GM23338 (cell line): ENCODE results near the gene CCNF. TPM values are rescaled to one million over a fixed set of nuclear protein-coding genes. Genes with fewer than 3 reads are reported as not detected.

ENCODE experiments used
- ATAC-seq: fragments of 200-7000 bp; cut with Tn5 transposase; 3 replicates; pipeline ENCODE4 v1.9.1; 2020
- DNase-seq: peaks from one replicate; pipeline ENCODE4 v3.0.0-alpha.2; 2015; ENCODE audit warnings: low spot score
- H2AFZ ChIP-seq: fragments of 200-600 bp; sonication (generic); 2 replicates; pipeline ENCODE4 v1.8.0; 2016; ENCODE audit warnings: antibody characterized with exemption, mild to moderate bottlenecking, moderate library complexity
- H3F3A ChIP-seq: fragments of 200-600 bp; sonication (generic); replicated peaks from 2 replicates; pipeline ENCODE4 v1.8.0; 2017; ENCODE audit warnings: antibody characterized with exemption, mixed run types, low read depth
- H3K27ac ChIP-seq: fragments of 200-600 bp; sonication (generic); 2 replicates; pipeline ENCODE4 v1.6.1; 2016; ENCODE audit warnings: low read depth
- H3K27me3 ChIP-seq: fragments of 200-600 bp; sonication (generic); 2 replicates; pipeline ENCODE4 v1.8.0; 2016; ENCODE audit warnings: mild to moderate bottlenecking, mixed run types, moderate library complexity; ENCODE audit not compliant: insufficient read depth
- H3K36me3 ChIP-seq: fragments of 200-600 bp; sonication (generic); 2 replicates; pipeline ENCODE4 v1.8.0; 2016; ENCODE audit warnings: mild to moderate bottlenecking; ENCODE audit not compliant: insufficient read depth
- H3K4me1 ChIP-seq: fragments of 200-600 bp; sonication (generic); 2 replicates; pipeline ENCODE4 v1.8.0; 2016; ENCODE audit warnings: mild to moderate bottlenecking, moderate library complexity; ENCODE audit not compliant: insufficient read depth
- H3K4me2 ChIP-seq: fragments of 200-600 bp; sonication (generic); 2 replicates; pipeline ENCODE4 v1.7.1; 2017; ENCODE audit warnings: mixed run types
- H3K4me3 ChIP-seq: fragments of 200-600 bp; sonication (generic); 2 replicates; pipeline ENCODE4 v1.6.1; 2016; ENCODE audit warnings: mixed run types
- H3K79me2 ChIP-seq: fragments of 200-600 bp; sonication (generic); replicated peaks from 2 replicates; pipeline ENCODE4 v1.8.0; 2017; ENCODE audit warnings: mild to moderate bottlenecking; ENCODE audit not compliant: insufficient read depth
- H3K9me2 ChIP-seq: fragments of 200-600 bp; sonication (generic); 2 replicates; pipeline ENCODE4 v1.8.0; 2017; ENCODE audit not compliant: insufficient read depth
- H4K20me1 ChIP-seq: fragments of 200-600 bp; sonication (generic); replicated peaks from 2 replicates; pipeline ENCODE4 v1.8.0; 2017; ENCODE audit warnings: mild to moderate bottlenecking; ENCODE audit not compliant: insufficient read depth
- H3K27ac Mint-ChIP-seq: 2 replicates; pipeline ENCODE4 v1.8.0; 2020; ENCODE audit warnings: inconsistent platforms, mild to moderate bottlenecking, moderate library complexity, mixed read lengths
- H3K27me3 Mint-ChIP-seq: 3 replicates; pipeline ENCODE4 v1.8.0; 2022; ENCODE audit warnings: low read depth, mild to moderate bottlenecking, moderate library complexity, mixed read lengths, inconsistent platforms; ENCODE audit not compliant: insufficient read depth, poor library complexity
- H3K36me3 Mint-ChIP-seq: 3 replicates; pipeline ENCODE4 v1.8.0; 2021; ENCODE audit warnings: low read depth, mild to moderate bottlenecking, inconsistent platforms, moderate library complexity, mixed read lengths
- H3K4me1 Mint-ChIP-seq: 3 replicates; pipeline ENCODE4 v1.8.0; 2020; ENCODE audit warnings: mild to moderate bottlenecking, inconsistent platforms, mixed read lengths
- H3K4me3 Mint-ChIP-seq: 3 replicates; pipeline ENCODE4 v1.8.0; 2021; ENCODE audit warnings: moderate library complexity, mild to moderate bottlenecking, inconsistent platforms, mixed read lengths
- H3K9me3 Mint-ChIP-seq: 3 replicates; pipeline ENCODE4 v1.8.0; 2020; ENCODE audit warnings: moderate library complexity, mild to moderate bottlenecking, inconsistent platforms, mixed read lengths
- CREB1 ChIP-seq: fragments of 250-450 bp; sonication (Bioruptor Pico); IDR thresholded peaks from 2 replicates; pipeline ENCODE4 v1.5.0; 2020; ENCODE audit warnings: low read depth, mild to moderate bottlenecking, moderate library complexity
- EZH2 ChIP-seq: fragments of 200-600 bp; sonication (generic); IDR thresholded peaks from one replicate; pipeline ENCODE4 v1.8.0; 2017; ENCODE audit warnings: antibody characterized with exemption, mild to moderate bottlenecking, low read depth; ENCODE audit not compliant: unreplicated experiment
- EZH2phosphoT487 ChIP-seq: fragments of 200-600 bp; sonication (generic); IDR thresholded peaks from one replicate; pipeline ENCODE4 v1.8.1; 2018; ENCODE audit warnings: antibody characterized with exemption; ENCODE audit not compliant: unreplicated experiment
- JUNB ChIP-seq: IDR thresholded peaks from one replicate; pipeline ENCODE4 v1.6.1; 2016; ENCODE audit warnings: antibody characterized with exemption; ENCODE audit not compliant: unreplicated experiment
- NANOG ChIP-seq: IDR thresholded peaks from 2 replicates; pipeline ENCODE4 v1.6.1; 2016; ENCODE audit warnings: antibody characterized with exemption, borderline replicate concordance
- POLR2AphosphoS5 ChIP-seq: IDR thresholded peaks from 2 replicates; pipeline ENCODE4 v1.6.1; 2016; ENCODE audit warnings: antibody characterized with exemption, low read depth
- ZNF331 ChIP-seq: fragments of 250-450 bp; sonication (Bioruptor Pico); IDR thresholded peaks from 2 replicates; pipeline ENCODE4 v1.5.0; 2020; ENCODE audit warnings: low read depth, mild to moderate bottlenecking, moderate library complexity
- long read RNA-seq: library from polyadenylated mRNA; unstranded; transcript quantifications from one replicate; pipeline ENCODE4 v2.0.0, GENCODE V29; 2020; ENCODE audit not compliant: unreplicated experiment
- polyA plus RNA-seq: library from polyadenylated mRNA; unstranded; fragments of >200 nt; fragmentation: Nextera tagmentation; extraction: Ambion mirVana; gene quantifications from 2 replicates; pipeline ENCODE4 v1.2.1, GENCODE V29; 2016
- total RNA-seq: library from RNA; depleted of rRNA; stranded (reverse); fragments of >200 nt; shearing (Covaris generic); gene quantifications from 2 replicates; pipeline ENCODE4 v1.2.3, GENCODE V29; 2014; rRNA removed
- TF ChIP-seq, protein P1 (sequence below): IDR thresholded peaks from 2 replicates; pipeline ENCODE4 v1.6.1; 2016; ENCODE audit warnings: antibody characterized with exemption

Gene CCNF, protein sequence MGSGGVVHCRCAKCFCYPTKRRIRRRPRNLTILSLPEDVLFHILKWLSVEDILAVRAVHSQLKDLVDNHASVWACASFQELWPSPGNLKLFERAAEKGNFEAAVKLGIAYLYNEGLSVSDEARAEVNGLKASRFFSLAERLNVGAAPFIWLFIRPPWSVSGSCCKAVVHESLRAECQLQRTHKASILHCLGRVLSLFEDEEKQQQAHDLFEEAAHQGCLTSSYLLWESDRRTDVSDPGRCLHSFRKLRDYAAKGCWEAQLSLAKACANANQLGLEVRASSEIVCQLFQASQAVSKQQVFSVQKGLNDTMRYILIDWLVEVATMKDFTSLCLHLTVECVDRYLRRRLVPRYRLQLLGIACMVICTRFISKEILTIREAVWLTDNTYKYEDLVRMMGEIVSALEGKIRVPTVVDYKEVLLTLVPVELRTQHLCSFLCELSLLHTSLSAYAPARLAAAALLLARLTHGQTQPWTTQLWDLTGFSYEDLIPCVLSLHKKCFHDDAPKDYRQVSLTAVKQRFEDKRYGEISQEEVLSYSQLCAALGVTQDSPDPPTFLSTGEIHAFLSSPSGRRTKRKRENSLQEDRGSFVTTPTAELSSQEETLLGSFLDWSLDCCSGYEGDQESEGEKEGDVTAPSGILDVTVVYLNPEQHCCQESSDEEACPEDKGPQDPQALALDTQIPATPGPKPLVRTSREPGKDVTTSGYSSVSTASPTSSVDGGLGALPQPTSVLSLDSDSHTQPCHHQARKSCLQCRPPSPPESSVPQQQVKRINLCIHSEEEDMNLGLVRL
- total RNA-seq (53.0 and 54.2 TPM in 2 replicates), polyA plus RNA-seq (21.2 and 24.5 TPM in 2 replicates)
- long read RNA-seq, full-length matches to known transcripts, result 7 of 30 reads
- long read RNA-seq, partial matches to known transcripts, result 1 of 30 reads
- long read RNA-seq, other reads (novel, unspliced or antisense), result 22 of 30 reads

DNA sequence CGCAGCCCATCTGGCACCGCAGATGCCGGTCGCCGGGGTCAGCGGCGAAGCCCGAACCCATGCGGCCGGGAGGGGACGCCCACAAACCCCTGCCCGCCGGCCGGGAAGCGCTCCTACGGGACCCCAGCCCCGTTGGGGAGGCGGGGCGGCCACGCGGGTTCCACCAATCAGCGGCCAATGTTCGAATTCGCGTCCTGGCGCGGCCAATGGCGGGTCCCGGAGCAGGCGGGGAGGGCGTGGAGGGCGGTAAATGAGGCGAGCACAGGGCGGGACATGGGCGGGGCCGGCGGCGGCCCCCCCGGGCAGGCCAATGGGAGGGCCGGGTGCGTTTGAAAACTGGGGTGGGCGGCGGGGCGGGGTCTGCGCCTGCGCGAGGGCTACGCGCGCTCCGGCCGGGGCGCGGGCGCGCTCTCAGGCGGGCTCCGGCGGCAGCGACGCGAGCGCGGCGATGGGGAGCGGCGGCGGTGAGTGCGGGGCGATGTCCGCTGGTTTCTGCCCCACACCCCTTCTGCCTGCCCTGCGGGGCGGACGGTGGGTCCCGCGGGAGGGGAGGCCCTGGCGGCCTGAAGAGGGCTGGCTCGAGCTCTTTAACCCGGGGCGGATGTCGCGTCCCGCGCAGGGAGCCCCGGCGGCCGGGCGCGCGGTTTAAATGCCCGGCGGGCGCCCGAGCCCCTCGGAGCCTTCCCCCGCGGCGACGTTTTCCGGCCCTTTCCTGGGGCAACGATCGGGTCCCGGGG lies at the start of gene CCNF:
Gene CCNF (plus strand): TSS at position 414 of the 737 bp plus-strand sequence. CDS start 35 bp downstream, at position 449.
- H3K4me1 Mint-ChIP-seq, result peaks cover 21% of the 10 kb centered on the region
- peaks cover 21% of the 10 kb centered on the region for H3K27me3 Mint-ChIP-seq
- peak within 1 kb of the TSS; percentile 92 for H3K4me3 Mint-ChIP-seq
- H3K79me2 ChIP-seq, result peaks cover 27% of the 10 kb centered on the region
- H3K4me1 ChIP-seq, result peaks cover 11% of the 10 kb centered on the region; the same call in 1 of the 2 replicates
- H3K9me2 ChIP-seq, result no peaks in the 10 kb centered on the region
- H3K4me2 ChIP-seq, result peak within 1 kb of the TSS; percentile 99
- no peak within 1 kb of the TSS for H3K27ac ChIP-seq
- peak; percentile 89 for ATAC-seq
- H4K20me1 ChIP-seq, result peaks cover 19% of the 10 kb centered on the region
- H3K36me3 ChIP-seq, result peaks cover 22% of the 10 kb centered on the region
- H3K9me3 Mint-ChIP-seq, result no peaks in the 10 kb centered on the region; the same call in 2 of the 3 replicates
- no peak within 1 kb of the TSS for H3K27ac Mint-ChIP-seq
- H2AFZ ChIP-seq, result peak within 1 kb of the TSS; percentile 89
- TF ChIP-seq CREB1 (CRISPR knock-in tag) (peak; percentile 52), NANOG (no peak), POLR2AphosphoS5 (peak; percentile 81), EZH2 (no peak)
- peaks cover 40% of the 10 kb centered on the region for H3K36me3 Mint-ChIP-seq
- DNase-seq, result peak; percentile 98
- peak within 1 kb of the TSS; percentile 98 for H3K4me3 ChIP-seq
- H3F3A ChIP-seq, result 0 out of 2 replicates have a peak, but pooled peaks cover 17% of the 10 kb centered on the region
- no peaks in the 10 kb centered on the region for H3K27me3 ChIP-seq

DNA sequence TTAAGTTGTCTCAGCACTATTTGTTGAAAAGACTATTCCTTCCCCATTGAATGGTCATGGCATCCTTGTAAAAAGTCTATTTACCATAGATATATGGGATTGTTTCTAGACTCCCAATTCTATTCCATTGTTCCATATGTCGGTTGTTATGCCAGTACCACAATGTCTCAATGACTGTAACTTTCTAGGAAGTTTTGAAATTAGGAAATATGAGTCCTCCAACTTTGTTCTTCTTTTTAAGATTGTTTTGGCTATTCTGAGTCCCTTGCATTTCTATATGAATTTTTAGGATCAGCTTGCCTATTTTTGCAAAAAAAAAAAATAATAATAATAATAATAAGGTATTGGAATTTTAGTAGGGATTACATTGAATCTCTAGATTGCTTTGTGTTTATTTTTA lies 45.7 kb upstream of the CCNF start:
- Histone ChIP-seq H3K9me2 (no peaks in the 10 kb centered on the region), H3K27ac (no peak overlapping the region), H4K20me1 (no peaks in the 10 kb centered on the region), H3K79me2 (no peaks in the 10 kb centered on the region), H3K36me3 (no peaks in the 10 kb centered on the region), H2AFZ (no peak overlapping the region), H3F3A (peaks cover 6% of the 10 kb centered on the region; the same call in 1 of the 2 replicates), H3K27me3 (no peaks in the 10 kb centered on the region), H3K4me1 (peaks cover 20% of the 10 kb centered on the region), H3K4me2 (no peak overlapping the region), H3K4me3 (no peak overlapping the region)
- H3K27ac Mint-ChIP-seq, result no peak overlapping the region
- peaks cover 23% of the 10 kb centered on the region for H3K4me1 Mint-ChIP-seq
- DNase-seq, result no peak
- no peak for TF ChIP-seq EZH2phosphoT487
- TF ChIP-seq ZNF331 (CRISPR knock-in tag), result no peak
- no peak for TF ChIP-seq POLR2AphosphoS5
- TF ChIP-seq, protein P1, sequence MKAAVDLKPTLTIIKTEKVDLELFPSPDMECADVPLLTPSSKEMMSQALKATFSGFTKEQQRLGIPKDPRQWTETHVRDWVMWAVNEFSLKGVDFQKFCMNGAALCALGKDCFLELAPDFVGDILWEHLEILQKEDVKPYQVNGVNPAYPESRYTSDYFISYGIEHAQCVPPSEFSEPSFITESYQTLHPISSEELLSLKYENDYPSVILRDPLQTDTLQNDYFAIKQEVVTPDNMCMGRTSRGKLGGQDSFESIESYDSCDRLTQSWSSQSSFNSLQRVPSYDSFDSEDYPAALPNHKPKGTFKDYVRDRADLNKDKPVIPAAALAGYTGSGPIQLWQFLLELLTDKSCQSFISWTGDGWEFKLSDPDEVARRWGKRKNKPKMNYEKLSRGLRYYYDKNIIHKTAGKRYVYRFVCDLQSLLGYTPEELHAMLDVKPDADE, result no peak
- TF ChIP-seq JUNB, result no peak
- peaks cover 14% of the 10 kb centered on the region for H3K27me3 Mint-ChIP-seq
- H3K4me3 Mint-ChIP-seq, result no peak overlapping the region
- peaks cover 9% of the 10 kb centered on the region for H3K9me3 Mint-ChIP-seq
- H3K36me3 Mint-ChIP-seq, result peaks cover 9% of the 10 kb centered on the region
- ATAC-seq, result no peak
